Endodermal cell (in vitro differentiated cells): ENCODE measurements around the gene DUS2. TPM values are rescaled to one million over a fixed set of nuclear protein-coding genes. Genes with fewer than 3 reads are reported as not detected.

Experiments
- DNase-seq: peaks from one replicate; pipeline ENCODE4 v3.0.0-alpha.2; 2017
- H3K27ac ChIP-seq: 2 replicates; pipeline ENCODE4 v1.5.1; 2013; ENCODE audit warnings: mild to moderate bottlenecking, low read depth, low read length, moderate library complexity
- H3K27me3 ChIP-seq: 2 replicates; pipeline ENCODE4 v1.6.1; 2013; ENCODE audit warnings: mild to moderate bottlenecking, low read length, moderate library complexity; ENCODE audit not compliant: insufficient read depth, control insufficient read depth, poor library complexity, severe bottlenecking
- H3K36me3 ChIP-seq: 2 replicates; pipeline ENCODE4 v1.7.0; 2013; ENCODE audit warnings: mild to moderate bottlenecking, low read length, moderate library complexity; ENCODE audit not compliant: control insufficient read depth, insufficient read depth
- H3K4me1 ChIP-seq: one replicate; pipeline ENCODE4 v1.7.0; 2013; ENCODE audit warnings: low read length; ENCODE audit not compliant: control insufficient read depth, insufficient read depth
- H3K4me3 ChIP-seq: 2 replicates; pipeline ENCODE4 v1.5.1; 2013; ENCODE audit warnings: mild to moderate bottlenecking, low read length, moderate library complexity
- H3K9ac ChIP-seq: 2 replicates; pipeline ENCODE4 v1.6.1; 2013; ENCODE audit warnings: mild to moderate bottlenecking, low read length, moderate library complexity; ENCODE audit not compliant: poor library complexity, severe bottlenecking; ENCODE audit errors: extremely low read depth
- H3K9me3 ChIP-seq: 2 replicates; pipeline ENCODE4 v1.6.1; 2013; ENCODE audit warnings: mild to moderate bottlenecking, low read length, moderate library complexity; ENCODE audit not compliant: control insufficient read depth
- H3K27ac Mint-ChIP-seq: 2 replicates; pipeline ENCODE4 v1.8.0; 2020; ENCODE audit warnings: mixed read lengths
- H3K27me3 Mint-ChIP-seq: 2 replicates; pipeline ENCODE4 v1.8.0; 2021; ENCODE audit warnings: mild to moderate bottlenecking, mixed read lengths; ENCODE audit not compliant: insufficient read depth
- H3K36me3 Mint-ChIP-seq: 2 replicates; pipeline ENCODE4 v1.8.0; 2020; ENCODE audit warnings: low read depth, mixed read lengths
- H3K4me1 Mint-ChIP-seq: 2 replicates; pipeline ENCODE4 v1.8.0; 2020; ENCODE audit warnings: mixed read lengths
- H3K4me3 Mint-ChIP-seq: 2 replicates; pipeline ENCODE4 v1.8.0; 2020; ENCODE audit warnings: mild to moderate bottlenecking, moderate library complexity, mixed read lengths
- H3K9me3 Mint-ChIP-seq: 2 replicates; pipeline ENCODE4 v1.8.0; 2020; ENCODE audit warnings: mild to moderate bottlenecking, mixed read lengths
- WGBS, 2 experiments: methylation state at CpG; one replicate each; pipeline versions ENCODE4 v1.1.5 to v1.1.7; 2013; ENCODE audit warnings: missing lambda C conversion rate in 2 of 2, mixed read lengths in 1 of 2; ENCODE audit not compliant: insufficient coverage in 1 of 2, insufficient read length in 1 of 2; 5-methylcytosine and 5-hydroxymethylcytosine counted together
- total RNA-seq, 2 donors: library from RNA; stranded (reverse); fragmentation: NEBNext Ultra II Directional in 1 of 2; extraction: Animal tissue kit (Norgen Biotek cat#: 25700) in 1 of 2; gene quantifications; 2 replicates in 1 of 2; 3 replicates in 1 of 2; pipeline ENCODE4 v1.2.1, GENCODE V29; 2021
- TF ChIP-seq, protein P1 (sequence below): fragments of 200-600 bp; sonication (generic); conservative IDR thresholded peaks from 2 replicates; pipeline ENCODE4 v1.5.0; 2021; ENCODE audit warnings: antibody characterized with exemption, mild to moderate bottlenecking

Gene DUS2
- total RNA-seq, 2 donors from 2014 or later = 23.4 to 24.0 TPM

DNA sequence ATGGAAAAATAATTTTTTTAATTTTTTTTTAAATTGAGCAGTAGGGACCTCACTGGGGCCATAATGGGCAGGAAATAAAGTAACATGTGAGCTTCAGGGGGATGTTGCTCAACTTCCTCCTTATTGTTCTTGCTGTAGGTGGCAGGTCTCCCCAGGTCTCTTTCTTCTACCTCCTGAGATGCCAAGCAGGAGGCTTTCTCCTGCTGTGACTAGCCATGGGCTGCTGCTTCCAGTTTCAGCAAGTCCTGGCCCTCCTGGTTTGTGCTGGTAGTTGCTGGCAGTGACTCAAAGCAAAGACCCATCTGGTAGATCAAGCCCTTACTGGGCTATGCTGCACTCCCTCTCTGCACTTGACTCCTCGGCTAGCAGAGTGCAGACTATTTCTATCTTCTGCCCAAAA lies 9.6 kb upstream of the DUS2 start:
- no peak overlapping the region for H3K4me3 ChIP-seq
- H3K36me3 Mint-ChIP-seq = no peaks in the 10 kb centered on the region
- H3K27me3 ChIP-seq = no peaks in the 10 kb centered on the region
- DNase-seq = no peak
- H3K36me3 ChIP-seq = no peaks in the 10 kb centered on the region
- H3K4me1 Mint-ChIP-seq = peaks cover 21% of the 10 kb centered on the region
- H3K27ac ChIP-seq = no peak overlapping the region
- H3K9me3 Mint-ChIP-seq = no peaks in the 10 kb centered on the region
- no peak overlapping the region for H3K27ac Mint-ChIP-seq
- peaks cover 4% of the 10 kb centered on the region for H3K4me1 ChIP-seq
- no peak overlapping the region for H3K9ac ChIP-seq
- no peaks in the 10 kb centered on the region for H3K9me3 ChIP-seq
- no peak overlapping the region for H3K4me3 Mint-ChIP-seq
- peaks cover 4% of the 10 kb centered on the region for H3K27me3 Mint-ChIP-seq
- WGBS, 2 experiments = 96 to 100% methylated on average over 1 of the region's 1 CpG
- TF ChIP-seq, protein P1, sequence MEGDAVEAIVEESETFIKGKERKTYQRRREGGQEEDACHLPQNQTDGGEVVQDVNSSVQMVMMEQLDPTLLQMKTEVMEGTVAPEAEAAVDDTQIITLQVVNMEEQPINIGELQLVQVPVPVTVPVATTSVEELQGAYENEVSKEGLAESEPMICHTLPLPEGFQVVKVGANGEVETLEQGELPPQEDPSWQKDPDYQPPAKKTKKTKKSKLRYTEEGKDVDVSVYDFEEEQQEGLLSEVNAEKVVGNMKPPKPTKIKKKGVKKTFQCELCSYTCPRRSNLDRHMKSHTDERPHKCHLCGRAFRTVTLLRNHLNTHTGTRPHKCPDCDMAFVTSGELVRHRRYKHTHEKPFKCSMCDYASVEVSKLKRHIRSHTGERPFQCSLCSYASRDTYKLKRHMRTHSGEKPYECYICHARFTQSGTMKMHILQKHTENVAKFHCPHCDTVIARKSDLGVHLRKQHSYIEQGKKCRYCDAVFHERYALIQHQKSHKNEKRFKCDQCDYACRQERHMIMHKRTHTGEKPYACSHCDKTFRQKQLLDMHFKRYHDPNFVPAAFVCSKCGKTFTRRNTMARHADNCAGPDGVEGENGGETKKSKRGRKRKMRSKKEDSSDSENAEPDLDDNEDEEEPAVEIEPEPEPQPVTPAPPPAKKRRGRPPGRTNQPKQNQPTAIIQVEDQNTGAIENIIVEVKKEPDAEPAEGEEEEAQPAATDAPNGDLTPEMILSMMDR = no peak

DNA sequence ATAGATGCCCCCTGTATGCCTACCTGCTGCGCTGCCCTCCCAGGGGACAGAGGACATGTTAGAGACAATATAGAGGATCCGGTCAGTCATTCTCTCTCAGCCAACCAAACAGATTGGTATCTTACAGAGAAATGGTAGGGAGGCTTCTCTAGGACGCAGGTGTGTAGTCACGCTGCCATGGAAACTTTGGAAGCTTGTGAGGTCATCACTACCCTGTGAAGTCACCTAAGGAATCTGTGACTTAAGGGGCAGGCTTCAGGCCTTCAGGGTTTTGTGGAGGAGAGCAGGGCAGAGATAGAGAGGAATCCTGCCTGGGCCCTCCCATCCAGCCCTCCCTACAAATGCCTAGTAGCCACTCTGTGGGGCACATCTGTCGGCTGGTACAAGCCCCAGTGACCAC lies 7.4 kb upstream of the DUS2 start, which contains the start of gene DPEP2NB:
Gene DPEP2NB (minus strand): TSS at position 231 of the 400 bp plus-strand sequence. CDS start 141 bp downstream, at position 90.
- Mint-ChIP-seq H3K27me3 (peaks cover 4% of the 10 kb centered on the region), H3K27ac (no peak within 1 kb of the TSS)
- H3K9ac ChIP-seq = no peak within 1 kb of the TSS

DNA sequence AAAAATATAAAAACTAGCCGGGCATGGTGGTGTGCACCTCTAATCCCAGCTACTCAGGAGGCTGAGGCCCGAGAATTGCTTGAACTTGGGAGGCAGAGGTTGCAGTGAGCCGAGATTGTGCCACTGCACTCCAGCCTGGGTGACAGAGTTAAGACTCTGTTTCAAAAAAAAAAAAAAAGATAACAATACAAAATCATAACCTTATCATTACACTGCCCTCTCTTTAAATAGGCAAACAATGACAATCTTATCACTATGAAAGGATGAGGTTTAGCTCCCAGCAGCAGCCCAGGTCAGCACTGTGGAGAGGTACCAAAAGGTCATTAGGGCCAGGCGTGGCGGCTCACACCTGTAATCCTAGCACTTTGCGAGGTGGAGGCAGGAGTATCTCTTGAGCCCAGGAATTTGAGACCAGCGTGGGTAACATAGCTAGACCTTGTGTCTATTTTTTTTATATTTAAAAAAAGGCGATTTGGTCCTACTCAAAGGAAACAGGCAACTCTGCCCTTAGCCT lies 3.9 kb upstream of the DUS2 start:
- TF ChIP-seq, protein P1 = no peak
- Mint-ChIP-seq H3K36me3 (peaks cover 8% of the 10 kb centered on the region), H3K27ac (no peak overlapping the region), H3K4me3 (peak overlapping the region; percentile 25), H3K9me3 (no peaks in the 10 kb centered on the region), H3K4me1 (peaks cover 22% of the 10 kb centered on the region), H3K27me3 (no peaks in the 10 kb centered on the region)
- peak overlapping the region; percentile 67 for H3K4me3 ChIP-seq
- H3K27me3 ChIP-seq = no peaks in the 10 kb centered on the region
- peaks cover 8% of the 10 kb centered on the region for H3K4me1 ChIP-seq
- peaks cover 11% of the 10 kb centered on the region for H3K36me3 ChIP-seq
- H3K27ac ChIP-seq = no peak overlapping the region
- WGBS, 2 experiments = 43 to 73% methylated on average over 8 of the region's 8 CpGs
- H3K9me3 ChIP-seq = no peaks in the 10 kb centered on the region
- DNase-seq = peak; percentile 80
- H3K9ac ChIP-seq = no peak overlapping the region

More for the DNA sequence above, 7.4 kb upstream of the DUS2 start, which contains the start of gene DPEP2NB:
- Mint-ChIP-seq H3K36me3 (no peaks in the 10 kb centered on the region), H3K4me3 (no peak within 1 kb of the TSS), H3K4me1 (peaks cover 20% of the 10 kb centered on the region), H3K9me3 (no peaks in the 10 kb centered on the region)
- H3K4me1 ChIP-seq = no peaks in the 10 kb centered on the region
- H3K9me3 ChIP-seq = no peaks in the 10 kb centered on the region
- H3K27me3 ChIP-seq = no peaks in the 10 kb centered on the region
- H3K27ac ChIP-seq = no peak within 1 kb of the TSS
- no peaks in the 10 kb centered on the region for H3K36me3 ChIP-seq
- H3K4me3 ChIP-seq = no peak within 1 kb of the TSS
- no peak for DNase-seq
- 91 to 95% methylated on average over 4 to 5 of the region's 5 CpGs for WGBS, 2 experiments
- TF ChIP-seq, protein P1 = no peak
